ENCODE results near the gene ZNF300. TPM values are rescaled to one million over a fixed set of nuclear protein-coding genes. Genes with fewer than 3 reads are reported as not detected.

ZNF300 gene
- total and polyA plus RNA-seq, 2 of the 13 experiments (the other 11 are each of a cell fraction or from before 2014, with no cell fraction given) = 2.7 to 6.8 TPM

DNA sequence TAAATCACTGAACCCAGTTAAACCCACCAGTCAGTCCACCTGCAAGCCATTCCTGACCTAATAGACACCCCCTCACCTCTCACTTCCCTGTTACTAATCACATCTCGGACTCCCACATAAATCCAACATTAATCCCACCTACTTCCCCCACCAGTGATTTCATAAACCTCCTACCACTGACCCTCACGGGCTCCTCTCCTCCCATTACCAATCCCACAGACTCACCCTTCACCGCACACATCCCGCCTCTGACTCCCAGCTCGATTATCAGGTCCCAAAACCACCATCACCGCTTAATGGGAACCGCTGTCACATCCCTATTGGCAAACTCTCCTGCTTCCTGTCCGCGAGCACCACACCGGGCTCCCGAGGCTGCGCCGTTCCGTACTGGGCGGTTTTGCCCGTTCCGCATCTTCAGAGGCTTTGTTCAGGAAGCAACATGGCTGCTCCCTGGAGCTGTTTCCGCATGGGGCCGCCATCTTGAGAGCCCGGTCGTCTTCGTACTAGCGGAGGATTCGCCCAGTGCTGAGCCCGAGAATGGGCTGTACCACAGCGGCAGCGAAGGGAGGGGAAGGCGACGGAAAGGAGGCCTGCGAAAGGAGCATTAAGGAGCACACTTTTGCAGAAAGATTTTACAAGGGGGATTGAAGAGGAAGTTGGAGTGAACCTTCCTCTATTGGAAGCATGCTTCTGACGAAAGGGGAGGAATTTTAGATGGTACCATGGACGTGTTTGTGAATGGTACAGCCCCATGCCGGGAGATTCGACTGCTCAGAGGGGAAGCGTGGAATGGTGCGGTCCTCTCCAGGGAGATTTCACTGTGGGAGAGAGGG is at the start of gene ZNF300 (continued):
- peak; percentile 47; the same call in 1 of the 2 replicates for TF ChIP-seq HMGXB3 (CRISPR knock-in tag; IDR thresholded peaks at IDR 0.05; ENCODE audit: borderline replicate concordance)
- peak; percentile 36 for TF ChIP-seq ETV5 (CRISPR knock-in tag; IDR thresholded peaks at IDR 0.05; ENCODE audit: borderline replicate concordance)
- peak; percentile 73 for TF ChIP-seq KDM2A (CRISPR knock-in tag; IDR thresholded peaks at IDR 0.05; ENCODE audit: borderline replicate concordance, low read depth)
- TF ChIP-seq ZNF496 (CRISPR knock-in tag; IDR thresholded peaks at IDR 0.05; ENCODE audit: insufficient replicate concordance) = no peak
- TF ChIP-seq ZNF562 (CRISPR knock-in tag; IDR thresholded peaks at IDR 0.05; ENCODE audit: borderline replicate concordance) = no peak
- TF ChIP-seq IKZF5 (CRISPR knock-in tag; IDR thresholded peaks at IDR 0.05) = peak; percentile 30; the same call in 1 of the 2 replicates
- peak; percentile 76; the same call in 1 of the 2 replicates for TF ChIP-seq MYC (CRISPR knock-in tag; IDR thresholded peaks at IDR 0.05; ENCODE audit: borderline replicate concordance)
- TF ChIP-seq KMT2A (CRISPR knock-in tag; IDR thresholded peaks at IDR 0.05) = 0 out of 2 replicates have a peak, but pooled peaks have one; percentile 58
- TF ChIP-seq ZNF20 (CRISPR knock-in tag; IDR thresholded peaks at IDR 0.05) = no peak
- peak; percentile 70; the same call in 1 of the 2 replicates for TF ChIP-seq ZNF331 (CRISPR knock-in tag; IDR thresholded peaks at IDR 0.05)
- 0 out of 2 replicates have a peak, but pooled peaks have one; percentile 34 for TF ChIP-seq ZNF263 (CRISPR knock-in tag; IDR thresholded peaks at IDR 0.05)
- TF ChIP-seq SIN3A (IDR thresholded peaks at IDR 0.05; ENCODE audit: borderline replicate concordance, low read depth, low read length) = peak; percentile 82; the same call in 1 of the 2 replicates
- TF ChIP-seq KLF6 (CRISPR knock-in tag; IDR thresholded peaks at IDR 0.05) = no peak
- TF ChIP-seq, protein P1, sequence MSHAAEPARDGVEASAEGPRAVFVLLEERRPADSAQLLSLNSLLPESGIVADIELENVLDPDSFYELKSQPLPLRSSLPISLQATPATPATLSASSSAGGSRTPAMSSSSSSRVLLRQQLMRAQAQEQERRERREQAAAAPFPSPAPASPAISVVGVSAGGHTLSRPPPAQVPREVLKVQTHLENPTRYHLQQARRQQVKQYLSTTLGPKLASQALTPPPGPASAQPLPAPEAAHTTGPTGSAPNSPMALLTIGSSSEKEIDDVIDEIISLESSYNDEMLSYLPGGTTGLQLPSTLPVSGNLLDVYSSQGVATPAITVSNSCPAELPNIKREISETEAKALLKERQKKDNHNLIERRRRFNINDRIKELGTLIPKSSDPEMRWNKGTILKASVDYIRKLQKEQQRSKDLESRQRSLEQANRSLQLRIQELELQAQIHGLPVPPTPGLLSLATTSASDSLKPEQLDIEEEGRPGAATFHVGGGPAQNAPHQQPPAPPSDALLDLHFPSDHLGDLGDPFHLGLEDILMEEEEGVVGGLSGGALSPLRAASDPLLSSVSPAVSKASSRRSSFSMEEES (CRISPR knock-in tag; IDR thresholded peaks at IDR 0.05) = no peak
- peak; percentile 51; the same call in 1 of the 2 replicates for TF ChIP-seq ZNF891 (CRISPR knock-in tag; IDR thresholded peaks at IDR 0.05)
- TF ChIP-seq MNT (IDR thresholded peaks at IDR 0.05) = peak; percentile 23; the same call in 1 of the 2 replicates
- TF ChIP-seq KAT7 (CRISPR knock-in tag; IDR thresholded peaks at IDR 0.05; ENCODE audit: borderline replicate concordance) = 0 out of 2 replicates have a peak, but pooled peaks have one; percentile 44
- TF ChIP-seq KDM6A (CRISPR knock-in tag; IDR thresholded peaks at IDR 0.05; ENCODE audit: low read depth) = no peak
- no peak; the same call in 1 of the 2 replicates for TF ChIP-seq NFATC3 (CRISPR knock-in tag; IDR thresholded peaks at IDR 0.05)
- 0 out of 2 replicates have a peak, but pooled peaks have one; percentile 4 for TF ChIP-seq LCORL (IDR thresholded peaks at IDR 0.05)
- TF ChIP-seq LCORL (CRISPR knock-in tag; IDR thresholded peaks at IDR 0.05) = no peak
